Stimulated activated naive CD8-positive, alpha-beta T cell treated with anti-CD3 and anti-CD28 coated beads, Interleukin-15, amount 100 ng/mL, for 72 hours (primary cell): ENCODE measurements around the gene SLC6A20.

Source experiments
- ATAC-seq: fragments of 150-1000 bp; cut with Tn5 transposase; 2 replicates; pipeline ENCODE4 v1.10.0; 2021; ENCODE audit warnings: mild to moderate bottlenecking, moderate library complexity
- DNase-seq, 2 donors: peaks; one replicate each; pipeline ENCODE4 v3.0.0; 2021 to 2022
- H3K27ac Mint-ChIP-seq, 2 donors: one replicate each; pipeline ENCODE4 v1.8.0; 2022; ENCODE audit warnings: mild to moderate bottlenecking in 2 of 2, mixed read lengths in 2 of 2, moderate library complexity in 2 of 2
- H3K27me3 Mint-ChIP-seq: one replicate; pipeline ENCODE4 v1.8.0; 2022; ENCODE audit warnings: mixed read lengths
- H3K4me1 Mint-ChIP-seq: one replicate; pipeline ENCODE4 v1.8.0; 2022; ENCODE audit warnings: mild to moderate bottlenecking, mixed read lengths
- H3K4me3 Mint-ChIP-seq, 2 donors: one replicate each; pipeline ENCODE4 v1.8.0; 2022; ENCODE audit warnings: mild to moderate bottlenecking in 2 of 2, mixed read lengths in 2 of 2, moderate library complexity in 1 of 2
- H3K9me3 Mint-ChIP-seq, 2 donors: one replicate each; pipeline ENCODE4 v1.8.0; 2022; ENCODE audit warnings: mixed read lengths in 2 of 2

SLC6A20 gene

DNA sequence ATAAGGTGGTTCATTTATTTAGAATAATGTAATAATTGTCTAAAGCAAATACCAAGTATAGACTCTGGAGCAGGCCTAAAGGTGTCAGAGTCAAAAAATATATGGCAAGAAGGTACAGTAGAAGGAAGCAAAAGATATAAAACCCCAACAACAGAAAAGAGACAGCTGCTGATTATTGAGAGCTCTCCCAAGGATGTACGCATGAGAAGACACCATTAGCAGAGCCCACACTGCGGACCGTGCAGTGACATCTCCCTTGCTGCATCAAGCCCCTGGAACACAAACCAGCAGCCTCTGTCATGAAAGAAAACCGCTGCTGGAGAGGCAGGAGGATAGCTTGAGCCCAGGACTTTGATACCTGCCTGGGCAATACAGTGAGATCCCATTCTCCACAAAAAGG, 18.0 kb upstream of the SLC6A20 start:
- Mint-ChIP-seq H3K4me1 (peaks cover 8% of the 10 kb centered on the region), H3K4me3 (no peak overlapping the region), H3K27ac (no peak overlapping the region), H3K27me3 (no peaks in the 10 kb centered on the region), H3K9me3 (no peaks in the 10 kb centered on the region)
- no peak for ATAC-seq
- no peak for DNase-seq

DNA sequence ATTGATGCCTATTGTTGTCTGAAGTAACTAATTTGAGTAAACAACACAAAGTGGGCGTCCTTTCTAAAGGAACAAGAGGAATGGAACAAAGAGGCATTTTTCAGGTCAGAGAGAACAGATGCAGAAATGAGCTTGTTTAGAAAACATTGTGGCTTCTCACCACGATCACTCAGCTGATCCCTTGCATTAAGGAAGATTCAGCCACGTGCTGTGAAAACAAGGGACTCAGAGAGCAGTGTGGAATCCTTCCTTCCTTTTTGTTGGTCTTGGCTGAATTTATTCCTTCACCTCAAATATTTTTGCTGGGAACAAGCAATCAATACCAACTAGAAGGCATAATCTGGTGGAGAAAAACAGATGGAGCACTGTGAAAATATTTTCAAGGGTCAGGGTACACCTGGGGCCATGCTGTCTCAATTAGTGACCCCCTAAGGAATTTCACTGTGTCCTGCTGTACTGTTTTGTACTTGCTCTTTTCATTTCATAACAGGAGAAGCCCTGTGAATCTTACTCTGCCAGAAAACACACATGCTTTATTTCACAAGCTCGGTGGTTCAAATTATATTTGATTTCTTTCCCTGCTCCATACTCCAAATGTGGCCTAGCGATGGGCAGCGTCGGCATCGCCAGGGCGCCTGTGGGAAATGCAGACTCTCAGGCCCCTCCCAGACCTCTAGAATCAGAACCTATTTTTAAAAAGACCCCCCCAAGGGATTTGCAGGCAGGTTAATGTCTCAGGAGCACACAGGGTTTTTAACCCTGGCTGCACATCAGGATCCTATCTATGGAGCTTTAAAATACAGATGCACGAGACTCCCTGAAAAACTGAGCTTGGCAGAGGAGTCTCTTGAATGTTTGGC, 11.6 kb upstream of the SLC6A20 start:
- peaks cover 9% of the 10 kb centered on the region for H3K27me3 Mint-ChIP-seq
- peaks cover 5% of the 10 kb centered on the region for H3K4me1 Mint-ChIP-seq
- ATAC-seq: no peak
- no peak overlapping the region for H3K27ac Mint-ChIP-seq
- no peak overlapping the region for H3K4me3 Mint-ChIP-seq
- no peaks in the 10 kb centered on the region for H3K9me3 Mint-ChIP-seq
- DNase-seq: no peak

DNA sequence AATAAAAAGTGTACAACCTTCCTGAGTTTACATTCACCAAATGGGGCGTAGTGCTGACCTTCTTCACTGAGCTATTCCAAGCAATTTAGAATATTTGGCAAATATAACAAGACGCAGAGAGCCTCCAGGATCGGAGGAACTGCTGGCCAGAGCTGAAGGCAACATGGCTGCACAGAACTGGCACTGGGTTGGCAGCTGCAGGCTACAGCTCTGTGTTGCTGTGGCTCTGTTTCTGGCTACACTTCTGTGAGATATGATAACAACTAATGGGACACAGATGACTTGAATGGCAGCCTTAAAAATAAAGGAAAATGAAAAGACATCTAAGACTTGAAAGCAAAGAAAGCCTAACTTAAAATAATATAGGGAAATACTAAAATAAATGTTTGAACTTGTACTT, 10.8 kb upstream of the SLC6A20 start:
- no peak for DNase-seq
- peaks cover 9% of the 10 kb centered on the region for H3K27me3 Mint-ChIP-seq
- H3K27ac Mint-ChIP-seq: no peak overlapping the region

DNA sequence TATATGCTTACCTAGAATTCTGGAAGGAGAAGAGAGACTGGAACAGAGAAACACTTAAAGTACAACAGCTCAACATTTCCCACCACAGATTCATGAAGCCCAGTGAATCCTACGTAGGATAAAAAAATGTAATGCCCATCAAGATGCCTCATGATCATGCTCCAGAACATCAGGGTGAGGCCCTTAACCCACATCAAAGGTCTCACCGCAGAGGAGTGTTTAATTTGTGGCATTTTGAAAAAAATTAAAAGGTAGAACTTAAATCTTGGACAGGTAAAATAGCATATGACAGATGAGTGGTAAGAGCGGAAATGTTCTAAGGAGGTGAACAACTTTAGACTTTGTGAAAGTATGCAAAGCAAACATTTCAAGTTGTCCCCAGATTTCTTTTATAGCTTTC, 9.7 kb upstream of the SLC6A20 start:
- H3K27ac Mint-ChIP-seq: no peak overlapping the region
- DNase-seq (no peak), ATAC-seq (no peak)
- H3K9me3 Mint-ChIP-seq: no peaks in the 10 kb centered on the region
- no peak overlapping the region for H3K4me3 Mint-ChIP-seq
- peaks cover 5% of the 10 kb centered on the region for H3K4me1 Mint-ChIP-seq
- peaks cover 18% of the 10 kb centered on the region for H3K27me3 Mint-ChIP-seq

More for the DNA sequence above, 10.8 kb upstream of the SLC6A20 start:
- Mint-ChIP-seq H3K4me1 (peaks cover 5% of the 10 kb centered on the region), H3K4me3 (no peak overlapping the region), H3K9me3 (no peaks in the 10 kb centered on the region)
- ATAC-seq: no peak

DNA sequence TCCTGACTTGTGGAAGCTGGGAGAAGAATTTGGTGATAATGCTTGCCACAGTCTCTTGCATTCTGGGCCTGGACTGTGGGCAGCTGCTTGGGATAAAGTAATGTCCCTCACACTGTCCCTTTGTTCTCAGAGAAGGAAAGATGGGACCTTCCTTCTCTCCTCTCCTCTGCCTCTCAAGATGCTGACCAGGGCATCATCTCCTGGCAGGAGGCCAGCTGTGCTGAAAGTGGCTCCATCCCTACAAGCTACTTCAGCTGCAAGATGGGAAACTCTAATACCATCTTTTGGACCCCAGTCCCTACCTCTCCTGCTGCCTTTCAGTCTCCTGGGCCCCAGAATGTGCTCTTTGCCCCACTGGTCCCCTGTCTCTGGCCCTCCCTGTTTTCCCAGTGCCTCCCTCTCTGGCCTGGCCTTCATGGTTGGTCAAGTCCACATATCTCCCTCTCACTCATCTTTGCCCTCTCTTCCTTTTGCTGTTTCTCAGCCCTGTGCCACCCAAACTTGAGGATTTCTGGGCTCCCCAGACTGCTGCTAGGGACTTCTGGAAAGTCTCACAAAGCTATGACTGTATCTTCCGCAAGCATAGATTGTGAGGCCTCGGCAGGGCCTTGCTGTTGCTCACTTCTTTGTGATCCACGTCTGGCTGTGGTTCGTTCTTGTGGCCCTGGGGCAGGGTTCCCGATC, 7.1 kb upstream of the SLC6A20 start:
- peaks cover 5% of the 10 kb centered on the region for H3K4me1 Mint-ChIP-seq
- ATAC-seq: no peak
- H3K27me3 Mint-ChIP-seq: peaks cover 36% of the 10 kb centered on the region
- H3K9me3 Mint-ChIP-seq: no peaks in the 10 kb centered on the region
- H3K27ac Mint-ChIP-seq: no peak overlapping the region
- DNase-seq: no peak
- no peak overlapping the region for H3K4me3 Mint-ChIP-seq

DNA sequence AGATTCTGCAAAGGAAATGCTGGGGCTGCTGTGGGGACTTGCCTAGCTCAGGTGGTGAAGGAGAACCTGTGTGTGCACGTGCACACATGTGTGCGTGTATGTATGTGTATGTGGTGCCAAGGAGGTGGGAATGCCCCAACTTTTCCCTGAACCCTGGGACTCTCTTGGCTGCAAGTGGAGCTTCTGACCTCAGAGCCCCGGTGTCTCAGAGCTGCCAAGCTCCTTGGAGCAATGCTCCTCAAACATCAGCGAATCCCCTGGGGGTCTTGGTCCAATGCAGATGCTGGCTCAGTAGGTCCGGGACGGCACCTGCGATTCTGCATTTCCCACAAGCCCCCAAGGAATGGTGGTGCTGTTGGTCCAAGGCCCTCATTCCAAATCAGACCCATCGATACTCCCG, 5.8 kb upstream of the SLC6A20 start:
- H3K27ac Mint-ChIP-seq: no peak overlapping the region
- DNase-seq (no peak), ATAC-seq (no peak)
- H3K4me1 Mint-ChIP-seq: peaks cover 5% of the 10 kb centered on the region
- H3K27me3 Mint-ChIP-seq: peaks cover 49% of the 10 kb centered on the region
- H3K4me3 Mint-ChIP-seq: no peak overlapping the region
- H3K9me3 Mint-ChIP-seq: no peaks in the 10 kb centered on the region

DNA sequence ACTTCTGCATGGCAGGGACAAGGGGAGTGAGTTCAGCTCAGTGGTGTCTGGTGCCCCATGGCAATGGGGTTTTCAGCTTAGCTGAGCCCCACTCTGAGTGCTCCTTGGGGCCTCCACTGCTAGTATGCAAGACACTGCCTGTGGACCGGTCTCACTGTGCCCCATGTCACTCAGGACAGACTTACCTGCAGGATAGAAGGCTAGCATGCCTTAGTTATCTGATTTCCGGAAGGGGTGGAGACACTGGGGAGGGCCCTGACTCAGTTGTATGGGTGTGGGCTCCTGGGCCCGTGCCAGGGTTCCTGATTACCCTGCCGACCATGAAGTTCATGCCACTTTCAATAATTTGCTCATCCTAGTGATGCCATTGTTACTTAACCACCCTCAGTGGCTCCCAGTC, 4.3 kb upstream of the SLC6A20 start:
- DNase-seq (no peak), ATAC-seq (no peak)
- Mint-ChIP-seq H3K4me3 (no peak overlapping the region), H3K27ac (no peak overlapping the region), H3K9me3 (no peaks in the 10 kb centered on the region), H3K27me3 (peaks cover 64% of the 10 kb centered on the region), H3K4me1 (peaks cover 13% of the 10 kb centered on the region)

DNA sequence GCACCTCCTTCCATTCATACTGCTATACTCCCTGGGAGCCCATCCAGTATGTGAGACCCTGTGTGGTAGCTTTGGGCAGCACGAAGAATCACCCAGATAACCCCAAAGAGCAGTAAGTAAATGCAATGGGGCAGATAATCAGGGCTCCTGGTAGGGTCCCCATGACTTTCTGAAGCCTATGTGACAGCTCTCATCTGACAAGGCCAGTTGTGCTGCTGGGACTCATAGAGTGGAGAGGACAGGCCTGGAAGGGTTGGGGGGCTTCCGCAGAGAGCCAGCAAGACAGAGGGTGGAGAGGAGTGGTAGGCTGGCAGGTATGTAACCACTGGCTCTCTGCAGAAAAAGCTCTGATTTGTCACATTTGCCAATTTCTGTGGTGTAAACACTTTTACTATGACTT, 3.2 kb upstream of the SLC6A20 start:
- no peak overlapping the region for H3K4me3 Mint-ChIP-seq
- peaks cover 74% of the 10 kb centered on the region for H3K27me3 Mint-ChIP-seq
- no peak overlapping the region for H3K27ac Mint-ChIP-seq
- no peaks in the 10 kb centered on the region for H3K9me3 Mint-ChIP-seq
- no peak for ATAC-seq
- peaks cover 19% of the 10 kb centered on the region for H3K4me1 Mint-ChIP-seq
- no peak for DNase-seq

DNA sequence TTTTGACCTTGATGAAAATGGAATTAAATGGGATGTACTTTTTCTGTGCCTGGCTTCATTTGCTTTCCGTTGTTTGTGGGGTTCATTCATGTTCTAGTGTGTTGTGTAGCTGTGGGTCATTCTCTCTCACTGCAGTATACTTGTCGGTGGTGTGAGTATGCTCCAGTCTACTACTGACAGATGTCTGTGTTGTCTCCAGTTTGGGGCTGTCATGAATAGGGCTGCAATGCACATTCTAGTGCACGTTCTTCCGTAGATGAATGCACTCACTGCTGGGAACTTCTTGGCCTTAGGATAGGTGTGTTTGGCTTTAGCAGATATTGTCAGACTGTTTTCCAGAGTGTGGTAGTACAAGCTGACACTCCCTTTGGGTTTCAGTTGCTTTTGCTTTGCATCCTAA, 1.7 kb upstream of the SLC6A20 start:
- no peak for ATAC-seq
- no peaks in the 10 kb centered on the region for H3K9me3 Mint-ChIP-seq
- H3K27me3 Mint-ChIP-seq: peaks cover 78% of the 10 kb centered on the region
- no peak overlapping the region for H3K27ac Mint-ChIP-seq
- DNase-seq: no peak
- no peak overlapping the region for H3K4me3 Mint-ChIP-seq
- peaks cover 19% of the 10 kb centered on the region for H3K4me1 Mint-ChIP-seq

DNA sequence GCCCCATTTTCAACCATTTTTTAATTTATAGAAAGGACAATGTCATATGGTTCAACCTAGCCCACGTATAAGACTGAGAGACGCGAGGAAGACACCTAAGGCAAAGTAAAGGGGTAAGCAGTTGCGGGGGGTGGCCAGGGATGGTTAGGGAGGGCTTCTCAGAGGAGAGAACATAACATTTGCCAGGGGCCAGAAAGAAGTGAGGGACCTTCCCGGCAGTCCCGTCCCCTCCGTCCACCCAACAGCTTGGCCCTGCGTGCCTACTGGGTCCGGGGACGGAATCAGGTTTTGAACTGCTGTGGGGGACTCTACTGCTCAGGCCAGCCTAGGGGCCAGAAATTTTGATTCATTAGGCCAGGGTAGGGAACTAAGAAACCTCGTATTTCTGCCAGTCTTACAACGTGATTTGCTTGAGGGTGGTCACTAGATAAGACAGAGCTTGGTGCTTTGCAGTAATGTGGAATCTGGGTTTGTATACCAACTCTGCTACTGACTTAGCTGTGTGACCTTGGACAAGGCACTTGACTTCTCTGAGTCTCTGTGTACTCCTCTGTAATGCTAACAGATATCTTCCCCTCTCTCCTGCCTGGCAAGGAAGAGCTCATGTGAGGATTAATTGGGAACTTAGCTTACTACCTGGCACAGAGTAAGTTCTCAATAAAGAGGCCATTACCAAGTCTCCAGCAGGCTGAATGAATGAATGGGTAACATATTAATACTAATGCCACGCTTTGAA, 734 bp upstream of the SLC6A20 start:
- Mint-ChIP-seq H3K27me3 (peaks cover 77% of the 10 kb centered on the region), H3K4me1 (peaks cover 19% of the 10 kb centered on the region), H3K27ac (no peak overlapping the region), H3K9me3 (no peaks in the 10 kb centered on the region), H3K4me3 (peak overlapping the region; percentile 57 to 81)
- DNase-seq (no peak), ATAC-seq (peak; percentile 14)

DNA sequence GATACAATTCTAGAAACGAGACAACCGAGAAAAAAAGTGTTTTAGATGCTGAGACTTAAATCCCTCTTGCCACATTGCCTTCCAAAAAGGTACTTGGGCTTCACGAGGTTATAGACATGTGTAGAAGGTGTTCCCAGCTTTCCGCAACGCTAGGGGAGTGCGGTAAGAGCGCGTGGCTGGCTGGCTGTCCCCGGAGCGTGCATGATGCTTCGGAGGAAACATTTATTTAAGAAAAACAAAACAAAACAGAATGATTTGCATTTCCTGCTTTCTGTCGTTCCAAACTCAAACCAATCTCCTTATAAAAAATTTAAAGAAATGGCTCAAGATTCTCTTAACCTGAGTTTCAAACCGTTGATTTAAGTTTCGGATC, 841 bp downstream of the SLC6A20 start:
- DNase-seq (no peak), ATAC-seq (no peak)
- H3K27ac Mint-ChIP-seq: no peak overlapping the region
- H3K4me1 Mint-ChIP-seq: peaks cover 19% of the 10 kb centered on the region
- H3K4me3 Mint-ChIP-seq: peak overlapping the region; percentile 60 to 81
- H3K9me3 Mint-ChIP-seq: peaks cover 2 to 5% of the 10 kb centered on the region in 2 donors
- peaks cover 84% of the 10 kb centered on the region for H3K27me3 Mint-ChIP-seq

DNA sequence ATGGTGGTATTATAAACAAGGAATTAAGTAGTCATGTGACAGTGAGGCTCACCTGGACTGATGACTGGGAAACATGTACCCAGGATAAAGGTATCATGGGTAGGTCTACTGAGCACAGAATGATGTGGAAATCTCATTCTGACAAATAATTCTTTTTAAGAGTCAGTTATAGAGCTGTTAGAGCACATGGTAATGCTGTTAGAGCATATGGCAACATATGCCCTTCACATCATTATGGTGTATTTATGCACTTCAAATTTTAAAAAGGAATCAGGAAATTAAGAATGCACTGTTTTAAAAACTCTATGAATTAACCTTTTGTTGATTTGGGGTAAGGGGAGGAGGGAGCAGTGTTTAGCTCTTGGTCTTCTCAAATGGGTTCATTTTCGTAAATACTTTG, 1.7 kb downstream of the SLC6A20 start:
- Mint-ChIP-seq H3K27me3 (peaks cover 86% of the 10 kb centered on the region), H3K9me3 (peaks cover 8 to 13% of the 10 kb centered on the region in 2 donors), H3K4me3 (no peak overlapping the region), H3K27ac (no peak overlapping the region), H3K4me1 (peaks cover 19% of the 10 kb centered on the region)
- DNase-seq (no peak), ATAC-seq (no peak)

DNA sequence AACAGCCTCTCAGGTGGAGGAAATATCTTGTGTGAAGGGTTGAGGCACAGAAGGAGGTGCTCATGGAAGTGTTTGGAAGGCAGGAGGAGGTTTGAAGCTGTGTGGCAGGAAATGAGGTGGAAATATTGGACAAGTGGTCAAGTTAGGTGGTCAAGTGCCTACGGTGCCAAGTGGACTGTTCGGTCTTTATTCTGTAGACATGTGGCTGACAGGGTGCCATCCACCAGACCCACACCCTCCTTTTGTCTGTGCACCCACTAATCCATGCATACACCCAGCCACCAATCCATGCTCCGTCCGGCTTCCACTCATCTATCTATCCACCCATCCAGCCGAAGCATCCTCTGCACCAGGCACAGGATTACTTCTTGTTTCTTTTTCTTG, 2.2 kb downstream of the SLC6A20 start:
- peaks cover 81% of the 10 kb centered on the region for H3K27me3 Mint-ChIP-seq
- H3K4me1 Mint-ChIP-seq: peaks cover 19% of the 10 kb centered on the region
- ATAC-seq (no peak), DNase-seq (no peak)
- H3K27ac Mint-ChIP-seq: no peak overlapping the region
- no peak overlapping the region for H3K4me3 Mint-ChIP-seq
- peaks cover 9 to 14% of the 10 kb centered on the region in 2 donors for H3K9me3 Mint-ChIP-seq

DNA sequence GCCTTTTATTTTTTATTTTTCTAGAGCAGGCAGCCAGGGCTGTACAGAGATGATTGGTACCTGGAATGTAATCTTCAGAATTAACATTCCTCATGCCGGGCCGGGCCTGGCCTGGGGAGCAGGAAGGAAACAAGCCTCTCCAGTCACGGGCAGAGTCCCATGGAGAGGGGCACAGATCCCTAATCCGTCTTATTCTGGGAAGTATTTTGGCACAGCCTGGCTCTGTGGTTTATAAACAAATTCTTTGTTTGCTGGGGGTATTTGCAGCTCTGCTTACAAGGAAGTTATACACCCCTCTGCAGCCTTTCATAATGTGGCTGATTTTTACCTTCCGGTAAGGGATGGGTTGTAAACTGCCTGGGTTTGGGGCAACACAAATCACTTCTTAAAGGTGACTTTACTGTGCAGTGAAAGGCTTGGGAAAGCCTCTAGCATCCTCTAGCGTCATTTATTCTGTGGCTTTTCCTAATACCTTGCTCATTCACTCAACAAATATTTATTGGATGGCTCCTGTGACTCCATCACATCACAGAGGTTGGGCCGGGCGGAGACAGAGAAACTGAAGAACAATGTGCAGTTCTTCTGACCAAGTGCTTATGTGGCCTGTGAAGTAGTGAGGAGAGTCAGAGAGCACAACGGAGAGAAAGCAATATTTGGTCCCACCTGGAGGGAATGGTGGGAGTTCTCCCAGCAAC, 2.7 kb downstream of the SLC6A20 start:
- DNase-seq: no peak
- Mint-ChIP-seq H3K27ac (no peak overlapping the region), H3K4me3 (no peak overlapping the region), H3K4me1 (peaks cover 19% of the 10 kb centered on the region), H3K9me3 (peaks cover 9 to 14% of the 10 kb centered on the region in 2 donors), H3K27me3 (peaks cover 76% of the 10 kb centered on the region)
- no peak for ATAC-seq

DNA sequence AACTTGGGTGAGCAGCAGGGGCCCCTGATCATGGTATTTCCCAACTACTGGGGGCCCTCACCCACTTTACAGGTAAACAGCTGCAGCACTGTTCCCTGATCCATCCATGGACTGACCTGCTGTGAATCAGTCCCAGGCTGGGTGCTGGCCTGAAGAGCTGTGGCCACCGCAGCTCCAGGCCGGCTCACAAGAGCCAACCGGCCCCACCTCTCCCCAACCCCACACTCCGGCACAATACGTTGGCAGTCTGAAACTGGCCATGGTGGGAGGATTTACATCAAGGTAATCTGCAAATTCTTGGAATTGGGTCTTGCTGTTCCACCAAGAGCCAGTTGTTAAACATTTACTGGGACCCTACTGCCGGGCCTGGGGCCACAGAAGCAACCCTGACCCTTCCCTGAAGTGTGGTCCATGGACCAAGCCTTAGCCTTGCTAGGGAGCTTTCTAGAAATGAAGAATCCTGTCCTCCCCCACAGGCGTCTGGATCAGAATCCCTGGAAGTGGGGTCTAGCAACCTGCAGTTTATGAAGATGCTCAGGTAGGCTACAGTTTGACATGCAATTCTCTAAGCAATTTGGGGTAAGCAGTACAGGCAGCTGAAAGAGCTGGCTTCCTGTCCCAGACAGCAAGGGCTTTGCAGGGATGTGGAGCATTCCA, 3.7 kb downstream of the SLC6A20 start:
- Mint-ChIP-seq H3K9me3 (peaks cover 9 to 18% of the 10 kb centered on the region in 2 donors), H3K27ac (no peak overlapping the region), H3K4me1 (peaks cover 19% of the 10 kb centered on the region), H3K27me3 (peaks cover 69% of the 10 kb centered on the region), H3K4me3 (no peak overlapping the region)
- ATAC-seq (no peak), DNase-seq (no peak)
